HG03571 (cell line): ENCODE data around the gene TMEM234.
A peak's percentile ranks its signal among the peaks of the same experiment; 100 is the strongest.

Source experiments
- ATAC-seq: cut with Tn5 transposase; IDR thresholded peaks from one replicate; pipeline ENCODE4 v1.9.1; 2021; ENCODE audit not compliant: unreplicated experiment

Gene TMEM234

DNA sequence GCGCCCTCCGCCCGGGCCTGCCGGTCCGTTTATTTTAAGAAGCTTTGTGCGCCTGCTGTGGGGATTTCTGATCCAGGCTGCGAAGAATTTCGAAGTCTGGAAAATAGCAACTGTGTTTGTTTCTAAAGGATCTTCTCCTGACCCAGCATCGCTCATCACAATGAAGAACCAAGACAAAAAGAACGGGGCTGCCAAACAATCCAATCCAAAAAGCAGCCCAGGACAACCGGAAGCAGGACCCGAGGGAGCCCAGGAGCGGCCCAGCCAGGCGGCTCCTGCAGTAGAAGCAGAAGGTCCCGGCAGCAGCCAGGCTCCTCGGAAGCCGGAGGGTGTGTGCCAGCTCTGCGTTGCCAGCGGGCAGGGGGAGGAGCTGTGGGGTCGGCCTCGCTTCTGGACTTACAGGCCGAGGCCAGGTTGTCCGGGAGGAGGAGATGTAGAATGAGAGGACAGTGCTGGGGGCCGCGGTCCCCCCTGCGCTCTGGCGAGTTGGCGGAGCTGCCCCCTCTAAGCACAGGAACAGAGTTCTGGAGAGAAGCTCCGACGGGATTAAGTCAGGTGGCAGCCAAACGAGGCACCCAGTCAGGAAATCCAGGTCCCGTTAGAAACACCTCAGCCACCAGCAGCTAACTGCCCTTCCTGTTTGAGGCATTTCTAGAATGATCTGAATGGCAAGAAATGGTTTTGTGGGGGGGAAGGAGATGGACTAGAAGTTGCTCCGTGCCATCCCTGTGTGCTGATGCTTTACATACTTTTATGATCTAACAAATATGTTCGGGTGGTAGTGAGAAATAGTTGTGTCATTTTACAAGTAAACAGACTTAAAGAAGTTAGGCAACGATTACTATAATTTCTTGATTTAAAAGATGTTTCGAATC is 41.7 kb downstream of the TMEM234 start:
- ATAC-seq = no peak

DNA sequence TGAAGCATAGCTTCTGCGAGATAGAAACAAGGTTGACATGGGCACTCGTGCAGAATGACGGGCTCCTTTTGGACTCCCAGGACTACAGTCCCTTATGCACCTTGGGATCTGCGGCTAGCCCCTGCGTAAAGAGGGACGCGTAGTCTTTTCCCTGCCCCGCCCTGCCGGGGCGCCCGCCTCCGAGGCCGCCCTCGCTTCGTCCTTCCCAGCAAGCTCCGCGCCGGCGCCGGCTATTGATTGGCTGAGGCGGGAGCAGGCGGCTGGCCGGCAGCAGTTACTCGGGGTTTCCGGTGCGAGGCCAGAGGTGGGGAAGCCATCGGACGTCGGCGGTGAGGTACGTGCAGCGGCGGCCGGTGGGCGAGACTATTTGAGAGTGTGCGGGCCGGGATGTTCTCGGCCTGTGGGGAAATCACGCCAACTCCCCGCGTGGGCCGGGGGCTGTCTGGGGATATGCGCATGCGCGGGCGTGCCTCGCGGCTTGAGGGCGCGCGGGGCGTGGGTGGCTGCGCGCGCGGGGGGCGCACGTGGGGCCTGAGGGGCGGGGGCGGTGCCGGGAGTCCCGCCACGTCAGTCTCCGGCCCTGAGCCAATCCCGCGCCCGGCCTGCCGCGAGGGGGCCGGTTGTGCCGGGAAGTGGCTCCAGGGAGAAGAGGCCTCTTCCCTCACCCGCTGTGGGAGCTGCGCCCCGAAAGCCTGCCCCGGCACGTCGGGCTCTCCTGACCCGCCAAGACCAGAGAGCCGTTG is 42.5 kb downstream of the TMEM234 start, which contains the start of gene TXLNA:
TSS of gene TXLNA (plus strand) at position 233 of the 743 bp plus-strand sequence. CDS start 671 bp downstream, outside the sequence.
- ATAC-seq = peak; percentile 67

DNA sequence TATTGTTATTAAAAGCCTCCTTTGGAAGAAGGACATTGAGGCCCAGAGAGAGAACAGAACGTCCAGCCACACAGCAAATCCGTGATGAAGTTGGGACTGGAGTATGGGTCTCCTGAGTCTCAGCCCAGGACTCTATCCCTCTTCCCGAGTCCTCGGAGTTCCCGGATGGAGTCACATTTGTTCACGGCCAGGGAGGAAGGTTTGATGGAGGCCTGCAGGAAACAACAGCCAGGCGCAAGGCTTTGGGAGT is 43.0 kb downstream of the TMEM234 start:
- no peak for ATAC-seq

DNA sequence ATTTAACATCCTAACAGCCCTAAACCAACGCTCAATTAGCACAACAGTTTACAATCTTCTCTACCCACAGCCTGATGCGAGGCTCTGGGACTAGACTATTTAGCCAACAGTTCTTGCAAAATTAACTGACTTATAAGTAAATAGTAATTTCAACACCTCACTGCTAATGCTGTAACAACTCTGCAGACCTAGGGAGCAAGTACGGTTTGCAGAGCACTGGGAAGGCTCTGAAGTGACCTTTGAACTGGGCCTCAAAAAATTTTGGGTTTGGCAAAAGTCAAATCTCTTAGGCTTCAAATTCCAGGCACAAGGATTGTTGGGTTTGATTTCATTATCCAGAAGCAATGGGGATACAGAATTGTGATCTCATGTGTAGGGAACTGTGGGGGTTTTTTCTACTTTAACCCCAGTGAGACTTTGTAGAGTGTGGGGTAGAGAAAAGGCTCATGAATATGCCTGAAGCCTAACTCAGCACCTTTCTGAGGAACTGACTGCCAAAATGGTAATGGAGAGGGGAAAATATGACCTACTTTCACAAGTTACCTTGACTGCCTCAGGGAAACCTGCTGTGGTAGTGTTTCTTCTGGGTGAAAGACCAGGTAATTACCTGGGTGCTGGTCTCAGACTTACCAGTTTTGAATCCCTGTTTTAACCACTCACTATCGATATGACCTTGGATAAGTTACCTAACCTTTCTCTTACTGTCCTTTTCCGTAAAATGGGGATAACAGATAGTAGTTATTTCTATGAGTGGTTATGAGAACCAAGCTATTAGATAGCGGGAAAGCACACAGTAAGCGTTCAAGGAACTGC is 43.6 kb downstream of the TMEM234 start:
- no peak for ATAC-seq

DNA sequence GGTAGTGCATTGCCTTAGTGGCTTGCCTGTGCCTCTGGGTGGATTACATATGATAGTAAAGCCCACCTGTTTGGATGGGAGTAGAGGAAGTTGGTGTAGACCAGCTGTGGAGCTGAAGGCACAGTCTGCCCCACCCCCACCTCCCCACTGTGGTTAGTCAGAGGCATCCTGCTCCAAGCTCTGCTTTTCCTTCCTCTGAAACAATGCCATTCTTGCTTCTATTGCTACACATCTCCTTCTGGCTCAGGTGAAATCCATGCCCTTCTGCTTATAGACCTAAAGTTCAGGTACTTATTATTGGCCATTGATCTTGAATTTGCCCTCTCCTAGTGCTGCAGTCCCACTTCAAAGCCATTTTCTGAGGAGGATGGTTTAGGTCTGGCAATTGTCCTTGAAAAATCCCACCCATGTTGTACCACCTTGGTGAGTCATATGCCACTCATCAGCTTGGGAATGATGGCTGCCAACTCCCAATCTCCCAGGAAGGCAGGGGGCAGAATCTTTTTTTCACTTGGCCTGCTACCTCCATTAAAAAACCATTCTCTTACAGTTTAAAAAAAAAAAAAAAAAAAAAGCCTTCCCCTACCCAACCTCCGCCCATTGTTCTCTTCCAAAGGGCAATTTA is 49.4 kb downstream of the TMEM234 start:
- ATAC-seq = no peak

DNA sequence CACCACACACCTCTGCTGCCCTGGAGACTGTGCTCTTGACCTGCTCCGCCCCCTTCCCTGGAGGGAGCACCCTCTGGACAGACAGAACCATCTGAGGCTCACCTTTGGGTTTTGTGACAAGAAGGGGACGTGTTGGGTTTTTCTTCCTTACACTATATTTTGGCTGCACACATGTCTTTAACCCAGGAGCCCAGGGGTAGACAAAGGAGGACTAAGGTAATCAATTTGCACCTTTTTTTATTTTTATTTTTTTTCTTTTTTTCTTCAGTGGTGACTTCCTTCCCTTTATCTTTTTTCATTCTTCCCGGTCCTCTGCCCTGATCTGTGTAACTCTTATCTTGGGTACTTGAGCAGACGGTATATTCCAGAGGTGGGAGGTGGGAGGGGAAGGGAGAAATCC is 51.2 kb downstream of the TMEM234 start:
- no peak for ATAC-seq
